GM23338 (cell line): Measurements from ENCODE around the gene FRMD4A. TPM values are rescaled to one million over a fixed set of nuclear protein-coding genes. Genes with fewer than 3 reads are reported as not detected.

Experiments
- ATAC-seq: fragments of 200-7000 bp; cut with Tn5 transposase; 3 replicates; pipeline ENCODE4 v1.9.1; 2020
- DNase-seq: peaks from one replicate; pipeline ENCODE4 v3.0.0-alpha.2; 2015; ENCODE audit warnings: low spot score
- H2AFZ ChIP-seq: fragments of 200-600 bp; sonication (generic); 2 replicates; pipeline ENCODE4 v1.8.0; 2016; ENCODE audit warnings: antibody characterized with exemption, mild to moderate bottlenecking, moderate library complexity
- H3F3A ChIP-seq: fragments of 200-600 bp; sonication (generic); replicated peaks from 2 replicates; pipeline ENCODE4 v1.8.0; 2017; ENCODE audit warnings: antibody characterized with exemption, mixed run types, low read depth
- H3K27ac ChIP-seq: fragments of 200-600 bp; sonication (generic); 2 replicates; pipeline ENCODE4 v1.6.1; 2016; ENCODE audit warnings: low read depth
- H3K27me3 ChIP-seq: fragments of 200-600 bp; sonication (generic); 2 replicates; pipeline ENCODE4 v1.8.0; 2016; ENCODE audit warnings: mild to moderate bottlenecking, mixed run types, moderate library complexity; ENCODE audit not compliant: insufficient read depth
- H3K36me3 ChIP-seq: fragments of 200-600 bp; sonication (generic); 2 replicates; pipeline ENCODE4 v1.8.0; 2016; ENCODE audit warnings: mild to moderate bottlenecking; ENCODE audit not compliant: insufficient read depth
- H3K4me1 ChIP-seq: fragments of 200-600 bp; sonication (generic); 2 replicates; pipeline ENCODE4 v1.8.0; 2016; ENCODE audit warnings: mild to moderate bottlenecking, moderate library complexity; ENCODE audit not compliant: insufficient read depth
- H3K4me2 ChIP-seq: fragments of 200-600 bp; sonication (generic); 2 replicates; pipeline ENCODE4 v1.7.1; 2017; ENCODE audit warnings: mixed run types
- H3K4me3 ChIP-seq: fragments of 200-600 bp; sonication (generic); 2 replicates; pipeline ENCODE4 v1.6.1; 2016; ENCODE audit warnings: mixed run types
- H3K79me2 ChIP-seq: fragments of 200-600 bp; sonication (generic); replicated peaks from 2 replicates; pipeline ENCODE4 v1.8.0; 2017; ENCODE audit warnings: mild to moderate bottlenecking; ENCODE audit not compliant: insufficient read depth
- H3K9me2 ChIP-seq: fragments of 200-600 bp; sonication (generic); 2 replicates; pipeline ENCODE4 v1.8.0; 2017; ENCODE audit not compliant: insufficient read depth
- H4K20me1 ChIP-seq: fragments of 200-600 bp; sonication (generic); replicated peaks from 2 replicates; pipeline ENCODE4 v1.8.0; 2017; ENCODE audit warnings: mild to moderate bottlenecking; ENCODE audit not compliant: insufficient read depth
- H3K27ac Mint-ChIP-seq: 2 replicates; pipeline ENCODE4 v1.8.0; 2020; ENCODE audit warnings: inconsistent platforms, mild to moderate bottlenecking, moderate library complexity, mixed read lengths
- H3K27me3 Mint-ChIP-seq: 3 replicates; pipeline ENCODE4 v1.8.0; 2022; ENCODE audit warnings: low read depth, mild to moderate bottlenecking, moderate library complexity, mixed read lengths, inconsistent platforms; ENCODE audit not compliant: insufficient read depth, poor library complexity
- H3K36me3 Mint-ChIP-seq: 3 replicates; pipeline ENCODE4 v1.8.0; 2021; ENCODE audit warnings: low read depth, mild to moderate bottlenecking, inconsistent platforms, moderate library complexity, mixed read lengths
- H3K4me1 Mint-ChIP-seq: 3 replicates; pipeline ENCODE4 v1.8.0; 2020; ENCODE audit warnings: mild to moderate bottlenecking, inconsistent platforms, mixed read lengths
- H3K4me3 Mint-ChIP-seq: 3 replicates; pipeline ENCODE4 v1.8.0; 2021; ENCODE audit warnings: moderate library complexity, mild to moderate bottlenecking, inconsistent platforms, mixed read lengths
- H3K9me3 Mint-ChIP-seq: 3 replicates; pipeline ENCODE4 v1.8.0; 2020; ENCODE audit warnings: moderate library complexity, mild to moderate bottlenecking, inconsistent platforms, mixed read lengths
- EZH2 ChIP-seq: fragments of 200-600 bp; sonication (generic); IDR thresholded peaks from one replicate; pipeline ENCODE4 v1.8.0; 2017; ENCODE audit warnings: antibody characterized with exemption, mild to moderate bottlenecking, low read depth; ENCODE audit not compliant: unreplicated experiment
- EZH2phosphoT487 ChIP-seq: fragments of 200-600 bp; sonication (generic); IDR thresholded peaks from one replicate; pipeline ENCODE4 v1.8.1; 2018; ENCODE audit warnings: antibody characterized with exemption; ENCODE audit not compliant: unreplicated experiment
- JUNB ChIP-seq: IDR thresholded peaks from one replicate; pipeline ENCODE4 v1.6.1; 2016; ENCODE audit warnings: antibody characterized with exemption; ENCODE audit not compliant: unreplicated experiment
- STAT1 ChIP-seq: IDR thresholded peaks from one replicate; pipeline ENCODE4 v1.6.1; 2016; ENCODE audit warnings: antibody characterized with exemption; ENCODE audit not compliant: unreplicated experiment
- ZNF462 ChIP-seq: fragments of 250-450 bp; sonication (Bioruptor Pico); IDR thresholded peaks from 2 replicates; pipeline ENCODE4 v1.5.0; 2020; ENCODE audit warnings: mild to moderate bottlenecking, moderate library complexity
- polyA plus RNA-seq: library from polyadenylated mRNA; unstranded; fragments of >200 nt; fragmentation: Nextera tagmentation; extraction: Ambion mirVana; gene quantifications from 2 replicates; pipeline ENCODE4 v1.2.1, GENCODE V29; 2016
- total RNA-seq: library from RNA; depleted of rRNA; stranded (reverse); fragments of >200 nt; shearing (Covaris generic); gene quantifications from 2 replicates; pipeline ENCODE4 v1.2.3, GENCODE V29; 2014
- TF ChIP-seq, protein P1 (sequence below): IDR thresholded peaks from 2 replicates; pipeline ENCODE4 v1.6.1; 2016; ENCODE audit warnings: antibody characterized with exemption

Gene FRMD4A
- total and polyA plus RNA-seq, 2 experiments from 2014 or later, result 14.0 to 20.1 TPM

DNA sequence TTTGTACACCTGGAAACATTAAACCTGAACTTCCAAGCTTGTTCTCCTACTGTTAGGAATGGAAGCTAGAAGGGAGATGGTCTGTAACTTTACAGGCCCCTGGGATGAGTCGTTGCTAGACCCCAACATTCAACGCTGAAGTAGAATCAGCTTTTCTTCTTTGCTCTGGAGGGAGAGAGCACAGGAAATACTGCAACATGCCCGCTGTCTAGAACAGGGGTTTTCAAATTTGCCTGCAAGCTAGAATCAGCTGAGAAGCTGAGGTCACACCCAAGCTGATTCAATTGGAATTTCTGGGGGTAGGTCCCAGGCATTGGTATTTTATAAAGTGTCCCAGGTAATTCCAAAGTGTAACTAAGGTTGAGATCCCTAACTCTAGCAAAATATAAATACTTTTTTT, 524.3 kb downstream of the FRMD4A start (continued):
- TF ChIP-seq STAT1, result no peak
- TF ChIP-seq, protein P1, sequence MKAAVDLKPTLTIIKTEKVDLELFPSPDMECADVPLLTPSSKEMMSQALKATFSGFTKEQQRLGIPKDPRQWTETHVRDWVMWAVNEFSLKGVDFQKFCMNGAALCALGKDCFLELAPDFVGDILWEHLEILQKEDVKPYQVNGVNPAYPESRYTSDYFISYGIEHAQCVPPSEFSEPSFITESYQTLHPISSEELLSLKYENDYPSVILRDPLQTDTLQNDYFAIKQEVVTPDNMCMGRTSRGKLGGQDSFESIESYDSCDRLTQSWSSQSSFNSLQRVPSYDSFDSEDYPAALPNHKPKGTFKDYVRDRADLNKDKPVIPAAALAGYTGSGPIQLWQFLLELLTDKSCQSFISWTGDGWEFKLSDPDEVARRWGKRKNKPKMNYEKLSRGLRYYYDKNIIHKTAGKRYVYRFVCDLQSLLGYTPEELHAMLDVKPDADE, result no peak
- no peak for TF ChIP-seq ZNF462 (CRISPR knock-in tag)
- TF ChIP-seq JUNB, result no peak

DNA sequence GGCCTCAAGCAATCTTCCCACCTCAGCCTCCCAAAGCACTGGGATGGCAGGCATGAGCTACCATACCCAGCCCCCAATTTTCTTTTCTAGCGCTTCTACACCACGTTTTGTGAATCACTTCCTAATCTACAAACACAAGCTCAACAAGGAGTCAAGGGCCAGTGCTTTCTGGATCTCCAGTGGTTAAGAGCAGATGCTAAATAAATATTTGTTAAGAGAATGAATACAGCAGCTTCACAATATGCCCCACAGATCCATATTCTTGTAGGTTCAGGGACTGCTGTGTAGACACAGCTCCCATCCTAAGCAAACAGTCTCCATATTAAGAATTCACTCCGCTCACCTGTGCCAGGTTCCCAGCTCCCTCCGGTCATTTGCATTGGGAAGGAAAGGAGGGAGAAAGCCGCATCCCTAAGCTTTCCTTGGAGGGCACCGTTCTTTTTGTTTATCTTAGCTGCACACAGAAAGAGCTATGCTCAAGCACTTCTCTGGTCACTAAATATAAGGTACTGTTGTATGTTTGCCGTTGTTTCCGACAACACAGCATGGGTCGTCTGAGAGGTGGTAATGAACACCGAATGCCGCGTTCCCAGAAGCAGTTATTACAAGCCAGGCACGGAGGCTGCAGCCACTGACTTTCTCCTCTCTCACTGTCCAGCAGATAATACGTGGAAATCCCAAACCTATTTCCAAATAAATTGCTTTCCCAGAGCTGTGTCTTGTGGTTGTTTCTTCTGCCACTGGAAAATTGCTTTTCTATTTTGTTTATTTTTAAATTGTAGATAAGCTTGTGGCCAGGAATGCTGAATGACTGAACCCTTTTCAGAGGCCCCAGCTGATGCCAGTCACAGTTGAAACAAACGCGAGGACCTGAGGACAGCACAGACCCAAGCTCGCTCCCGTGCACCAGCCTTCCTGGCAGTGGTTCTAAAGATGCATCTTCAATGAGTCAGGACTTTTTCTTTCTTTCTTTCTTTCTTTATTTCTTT, 526.9 kb downstream of the FRMD4A start:
- Mint-ChIP-seq H3K4me1 (peaks cover 16% of the 10 kb centered on the region), H3K27me3 (peaks cover 3% of the 10 kb centered on the region), H3K36me3 (no peaks in the 10 kb centered on the region), H3K4me3 (no peak overlapping the region), H3K9me3 (no peaks in the 10 kb centered on the region), H3K27ac (no peak overlapping the region)
- Histone ChIP-seq H3K4me2 (peak overlapping the region; percentile 12; the same call in 1 of the 2 replicates), H3K9me2 (0 out of 2 replicates have a peak, but pooled peaks cover 6% of the 10 kb centered on the region), H3K4me1 (peaks cover 13% of the 10 kb centered on the region), H3K79me2 (no peaks in the 10 kb centered on the region), H3F3A (peaks cover 6% of the 10 kb centered on the region; the same call in 1 of the 2 replicates), H4K20me1 (no peaks in the 10 kb centered on the region), H3K4me3 (no peak overlapping the region), H3K27ac (no peak overlapping the region), H2AFZ (no peak overlapping the region), H3K27me3 (no peaks in the 10 kb centered on the region), H3K36me3 (no peaks in the 10 kb centered on the region)
- ATAC-seq (peak; percentile 43; the same call in 2 of the 3 replicates), DNase-seq (no peak)
- no peak for TF ChIP-seq ZNF462 (CRISPR knock-in tag)
- TF ChIP-seq EZH2, result no peak
- no peak for TF ChIP-seq EZH2phosphoT487
